NCI-H2171 treated with DMSO at 0.1 percent for 48 hours (cell line): ENCODE data around the gene SNX20.

Source experiments
- DNase-seq: peaks from one replicate; lab custom pipeline; 2025; lab: John Stamatoyannopoulos, UW

SNX20 gene

GRCh38 chr16:50679676-50680555, 1.2 kb downstream of the SNX20 start:
- DNase-seq: no peak

DNA sequence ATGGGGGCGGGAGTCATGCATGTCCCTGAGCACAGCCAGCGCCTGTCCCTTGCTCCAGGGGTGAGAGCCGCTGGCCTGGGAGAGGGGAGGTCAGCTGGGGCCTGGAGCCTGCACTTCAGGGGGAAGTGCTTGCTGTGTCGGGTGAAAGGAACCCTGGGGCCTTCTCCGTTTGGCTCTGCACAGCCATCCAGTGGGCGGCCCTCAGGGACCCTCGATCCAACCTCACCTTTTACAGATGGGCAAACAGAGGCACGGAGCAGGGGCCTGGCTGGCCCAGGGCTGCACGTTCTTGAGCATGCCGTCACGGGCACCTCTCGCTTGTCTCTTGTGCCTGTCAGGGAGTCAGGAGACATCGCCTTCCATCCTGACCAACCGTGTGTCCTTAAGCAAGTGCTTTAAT, 1.8 kb downstream of the SNX20 start:
- no peak for DNase-seq

DNA sequence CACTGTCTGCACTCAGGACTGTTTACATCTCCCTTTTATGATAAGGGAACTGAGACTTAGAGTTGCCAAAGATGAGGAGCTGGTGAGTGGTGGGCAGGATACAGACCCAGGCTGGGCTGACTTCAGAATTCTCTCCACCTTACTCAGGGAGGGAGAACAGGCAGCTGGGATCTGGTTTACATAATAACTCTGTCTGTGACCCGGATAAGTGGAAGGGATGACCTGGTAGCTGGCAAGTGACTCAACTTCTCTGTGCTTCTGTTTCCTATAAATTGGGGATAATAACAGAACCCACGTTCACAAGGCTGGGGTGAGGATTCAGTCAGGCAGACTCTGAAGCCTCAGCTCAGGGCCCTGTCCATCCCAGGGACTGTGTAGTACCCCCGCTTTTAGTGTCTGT, 2.6 kb downstream of the SNX20 start:
- no peak for DNase-seq

- no peak for DNase-seq
Measured at GRCh38 chr16:50677351-50677750, 3.8 kb downstream of the SNX20 start.

DNA sequence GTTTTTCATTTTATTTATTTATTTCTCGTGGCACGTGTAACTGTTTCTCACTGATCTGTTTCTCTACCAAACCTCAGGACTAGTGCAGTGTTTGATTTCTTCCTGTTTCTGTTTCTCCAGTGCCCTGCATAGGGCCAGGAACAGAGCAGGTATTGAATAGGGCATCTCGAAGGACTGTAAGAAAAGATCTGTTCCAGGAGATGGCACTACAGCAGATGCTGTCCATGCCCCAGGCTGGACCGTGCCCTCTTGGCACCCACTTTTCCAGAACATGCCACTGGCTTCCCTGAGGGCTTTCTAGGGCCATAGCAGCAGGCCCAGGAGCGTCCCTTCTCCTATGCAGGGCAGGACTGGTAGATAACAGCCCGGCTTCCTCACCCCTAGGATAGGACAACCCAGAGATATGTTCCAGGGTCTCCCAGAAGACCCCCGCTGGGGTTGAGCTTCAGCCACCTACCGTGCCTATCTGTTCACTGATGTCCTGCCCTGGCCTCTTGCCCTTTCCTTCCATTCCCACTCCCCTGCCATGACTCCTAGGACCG, 4.4 kb downstream of the SNX20 start:
- no peak for DNase-seq

DNA sequence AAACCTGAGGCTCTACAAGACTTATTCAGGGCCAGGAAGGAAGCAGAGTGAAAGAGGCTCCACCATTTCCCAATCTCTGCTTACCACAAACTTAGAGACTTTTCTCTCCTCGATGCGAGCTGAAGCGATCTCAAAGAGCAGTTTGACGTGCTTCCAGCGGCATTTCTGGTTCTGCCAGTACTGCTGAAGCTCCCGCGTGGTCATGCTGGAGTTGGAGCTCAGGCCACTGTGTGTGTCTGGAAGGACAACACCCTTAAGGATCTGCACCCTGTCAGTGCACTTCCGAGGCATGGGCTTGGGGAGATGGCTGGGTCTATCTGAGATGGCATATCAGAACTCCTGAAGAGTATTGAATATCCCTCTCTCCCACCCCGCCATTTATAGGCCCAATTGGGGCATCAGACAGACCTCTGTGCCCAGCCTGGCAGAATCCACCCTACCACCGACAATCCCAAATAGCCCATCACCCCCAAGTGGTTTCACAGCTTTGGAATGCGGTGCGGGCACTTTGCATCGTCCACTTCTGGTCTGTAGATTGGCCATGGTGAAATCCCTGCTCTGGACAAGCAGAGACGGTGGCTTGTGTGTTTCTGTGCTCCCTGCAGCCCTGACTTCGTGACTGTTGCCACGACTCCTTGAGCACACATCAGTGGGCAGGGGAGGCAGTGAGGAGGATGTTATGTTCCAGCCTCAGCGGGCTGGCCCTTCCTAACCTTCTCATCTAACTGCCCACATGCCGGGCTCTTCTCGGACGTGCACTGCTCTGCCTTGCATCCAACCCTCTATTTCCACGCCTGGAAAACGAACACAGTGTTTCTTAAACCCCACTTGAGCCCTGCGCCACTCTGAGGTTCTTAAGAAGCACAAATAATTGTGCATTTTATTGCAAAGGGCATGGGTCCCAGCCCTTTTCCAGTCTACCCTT, 5.2 kb downstream of the SNX20 start:
- DNase-seq: no peak

DNA sequence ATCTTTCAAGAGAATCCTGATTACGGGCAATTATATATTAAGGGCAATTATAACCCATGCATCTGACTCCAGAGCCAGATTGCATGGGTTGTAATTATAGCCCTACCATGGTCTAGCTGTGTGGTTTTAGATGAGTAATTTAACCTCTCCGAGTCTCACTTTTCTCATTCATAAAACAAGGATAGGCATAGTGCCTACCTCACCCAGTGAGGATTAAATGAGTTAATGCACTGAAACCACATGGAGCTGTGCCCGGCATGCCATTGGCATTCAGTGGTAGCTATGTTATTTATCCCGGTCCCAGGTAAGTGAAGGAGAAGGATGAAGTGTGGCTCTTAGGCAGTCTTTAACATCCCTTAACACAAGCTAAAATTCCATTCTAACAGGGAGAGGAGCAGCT, 6.3 kb downstream of the SNX20 start:
- no peak for DNase-seq

DNA sequence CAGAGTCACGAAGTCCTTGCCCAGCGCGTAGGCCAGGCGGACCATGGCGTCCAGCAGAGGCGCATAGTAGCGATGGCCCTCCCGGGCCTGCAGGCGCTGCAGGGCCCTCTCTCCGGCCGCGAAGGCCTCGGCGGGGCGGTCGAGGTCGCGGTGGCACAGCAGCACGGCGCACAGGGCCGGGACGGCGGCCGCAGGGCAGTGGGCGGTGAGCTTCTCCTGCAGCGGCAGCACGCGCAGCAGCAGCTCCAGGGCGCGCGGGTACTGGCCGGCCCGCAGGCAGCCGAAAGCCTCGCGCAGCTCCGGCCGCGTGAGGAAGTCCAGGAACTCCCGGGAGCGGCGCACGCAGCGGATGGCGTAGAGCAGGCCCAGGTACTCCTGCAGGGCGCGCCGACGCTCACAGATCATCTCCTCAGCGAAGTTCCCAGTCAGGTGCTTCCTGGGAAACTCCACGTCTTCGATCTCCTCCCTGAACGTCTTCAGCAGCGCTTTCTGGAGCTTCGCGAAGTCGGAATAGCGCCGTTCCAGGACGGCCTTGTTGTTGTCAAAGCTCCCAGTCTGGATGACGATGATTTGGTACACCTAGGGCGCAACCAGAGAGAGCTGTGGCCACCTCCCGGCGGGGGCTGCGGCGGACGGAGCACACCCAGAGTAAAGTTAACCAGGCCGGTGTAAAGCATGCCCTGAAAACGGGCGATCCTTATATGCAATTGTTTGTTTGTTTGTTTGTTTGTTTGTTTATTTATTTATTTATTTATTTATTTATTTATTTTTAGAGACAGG, 7.4 kb downstream of the SNX20 start:
- no peak for DNase-seq

DNA sequence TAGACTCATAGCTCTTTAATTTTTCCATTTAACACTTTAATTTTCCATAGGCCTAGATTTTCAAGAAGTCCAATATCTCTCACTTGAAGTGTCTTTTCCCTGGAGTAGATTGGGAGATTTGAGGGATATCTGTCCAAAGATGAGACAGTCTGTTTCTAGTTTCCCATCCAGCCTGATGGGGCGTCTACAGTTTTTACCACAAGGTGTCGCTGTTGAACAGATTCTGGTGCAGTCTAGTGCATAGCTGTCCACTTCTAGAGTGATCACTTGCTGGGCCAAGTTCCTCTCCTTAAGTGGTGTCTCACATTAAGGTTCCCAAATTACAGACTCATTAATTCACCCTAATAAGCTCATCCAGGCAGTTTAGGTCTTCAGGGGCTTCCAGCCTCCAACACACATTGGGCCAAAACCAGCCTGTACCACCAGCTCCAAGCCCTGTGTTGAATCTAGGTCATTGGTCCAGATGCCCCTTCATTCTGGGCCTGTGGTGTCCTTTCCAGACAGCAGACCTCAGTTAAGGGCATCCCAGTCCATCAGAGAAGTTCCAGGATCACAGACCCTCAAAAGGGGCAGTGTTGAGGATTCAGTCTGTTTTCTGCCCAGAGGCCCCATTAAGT, 9.4 kb downstream of the SNX20 start:
- peak; percentile 36 for DNase-seq

- no peak for DNase-seq
Measured at GRCh38 chr16:50670476-50670875, 10.6 kb downstream of the SNX20 start.

DNA sequence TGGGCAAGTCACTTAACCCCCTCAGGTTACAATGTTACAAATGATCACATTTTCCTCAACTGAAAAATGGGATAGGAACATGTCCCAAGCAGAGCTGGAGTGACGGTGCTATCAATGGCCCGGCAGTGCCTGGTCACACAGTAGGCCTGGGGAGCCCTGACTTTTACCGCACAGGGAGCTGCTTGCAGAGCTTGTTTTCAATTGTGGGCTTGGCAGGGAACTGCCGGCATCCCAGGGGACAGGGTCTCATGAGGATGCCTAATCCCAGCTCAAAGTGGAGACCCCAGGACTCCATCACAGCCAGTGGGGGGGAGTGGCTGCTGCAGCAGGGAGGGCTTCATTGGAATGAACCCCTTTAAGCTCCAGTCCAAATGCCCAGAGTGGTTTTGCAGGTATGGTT, 11.4 kb downstream of the SNX20 start:
- DNase-seq: no peak

DNA sequence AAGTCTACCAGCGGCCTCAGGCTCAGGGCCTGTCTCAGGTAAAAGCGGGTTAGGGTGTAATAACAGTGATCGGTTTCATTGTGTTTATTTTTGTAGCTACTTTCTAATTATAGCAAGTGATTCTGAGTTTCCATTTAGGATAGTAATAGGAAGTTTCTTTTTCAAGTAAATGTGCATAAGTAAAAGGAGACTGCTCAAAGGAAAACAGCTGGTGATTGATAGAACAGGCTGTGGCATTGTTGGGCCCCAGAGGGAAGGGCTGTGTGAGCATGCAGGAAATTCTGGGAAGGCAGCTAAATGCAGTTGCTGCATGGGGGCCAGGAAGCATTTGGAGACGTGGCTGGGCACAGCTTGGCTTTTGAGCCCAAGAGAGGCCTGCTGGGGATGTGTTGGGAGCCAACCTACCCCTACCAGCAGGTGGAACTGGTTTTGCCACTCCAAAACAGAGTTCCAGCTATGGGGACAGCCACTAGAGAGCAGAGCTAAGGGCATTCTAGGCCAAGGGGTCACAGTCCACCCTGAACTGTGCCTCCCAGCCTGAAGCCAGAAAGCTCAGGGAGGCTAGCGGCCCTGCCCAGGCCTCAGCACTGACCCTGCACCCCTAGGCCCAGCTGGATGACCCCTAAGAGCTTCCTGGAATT, 12.6 kb downstream of the SNX20 start:
- DNase-seq: no peak

- DNase-seq: no peak
Measured at GRCh38 chr16:50667497-50668367, 13.4 kb downstream of the SNX20 start.

DNA sequence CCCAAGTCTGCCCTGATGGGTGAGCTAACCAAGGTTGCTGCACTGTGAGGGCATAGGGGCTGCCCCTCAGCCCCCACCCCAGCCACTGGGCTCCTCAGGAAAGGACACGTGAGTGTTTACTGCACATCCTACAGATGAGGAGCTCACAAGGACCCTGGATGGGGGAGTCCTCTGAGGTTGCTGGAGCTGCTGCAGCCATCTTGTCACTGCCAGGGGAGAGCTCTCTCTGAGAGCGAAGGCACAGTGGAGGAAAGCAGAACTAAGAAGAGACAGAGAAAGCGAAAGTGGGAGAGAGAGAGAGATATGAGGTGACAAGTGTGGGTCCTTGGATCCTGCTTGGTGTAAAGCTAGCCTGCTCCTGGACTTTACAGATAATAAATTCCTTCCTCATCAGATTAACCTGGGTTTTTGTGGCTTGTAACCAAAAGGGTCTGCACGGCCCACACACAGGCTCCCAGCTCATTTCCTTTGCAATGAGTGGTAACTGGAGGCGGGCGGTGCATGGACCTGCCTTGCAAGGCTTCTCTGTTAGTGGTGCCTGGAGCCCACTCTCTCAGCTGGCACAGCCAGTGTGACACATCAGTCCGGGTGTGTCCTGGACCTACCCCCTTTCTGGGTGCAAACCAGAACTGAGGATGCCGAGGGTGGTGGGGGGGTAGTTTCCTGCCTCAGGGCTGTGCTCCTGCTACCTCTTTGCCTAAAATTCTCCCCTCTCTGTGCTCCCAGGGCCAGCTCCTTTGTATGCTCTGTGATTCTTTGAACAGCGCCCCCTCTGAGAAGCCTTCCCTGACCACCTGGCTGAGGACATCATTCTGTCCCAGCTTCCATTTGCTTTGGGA, 14.2 kb downstream of the SNX20 start:
- DNase-seq: no peak

GRCh38 chr16:50665128-50665878, 15.8 kb downstream of the SNX20 start:
- DNase-seq: peak; percentile 58

GRCh38 chr16:50664270-50664669, 16.8 kb downstream of the SNX20 start:
- DNase-seq: no peak

GRCh38 chr16:50662306-50662940, 18.7 kb downstream of the SNX20 start:
- no peak for DNase-seq

DNA sequence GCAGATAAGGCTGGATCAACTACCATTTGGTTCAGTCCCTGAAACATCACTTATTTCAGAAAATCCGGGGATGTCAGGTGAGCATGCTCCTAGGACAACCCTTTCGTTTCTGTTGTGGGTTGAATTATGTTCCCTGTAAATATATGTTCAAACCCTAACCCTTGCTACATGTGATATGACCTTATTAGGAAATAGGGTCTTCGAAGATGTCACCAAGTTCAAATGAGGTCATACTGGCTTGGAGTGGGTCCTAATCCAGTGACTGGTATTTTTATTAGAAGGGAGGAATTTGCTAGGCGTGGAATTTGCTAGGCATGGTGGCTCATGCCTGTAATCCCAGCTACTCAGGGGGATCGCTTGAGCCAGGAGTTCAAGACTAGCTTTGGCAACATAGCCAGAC, 21.3 kb downstream of the SNX20 start:
- no peak for DNase-seq
